KBM-7 (cell line): ENCODE measurements around the gene RAB14.
"Not testable (repeated sequence)": the region's sequence is repeated elsewhere in the genome, so short reads cannot be mapped to it uniquely, and the experiment has no call there.

Experiments used
- DNase-seq: peaks from one replicate; pipeline ENCODE4 v3.0.0-alpha.2; 2015
- in situ Hi-C: fragments of 300-500 bp; cut with MboI; formaldehyde crosslinking; loops from 2 replicates; pipeline ENCODE4 v1.14.3; 2020; ENCODE audit warnings: low sequenced_read_pairs, low pct_unique_long_range_greater_than_20kb, mixed read lengths

The RAB14 gene

DNA sequence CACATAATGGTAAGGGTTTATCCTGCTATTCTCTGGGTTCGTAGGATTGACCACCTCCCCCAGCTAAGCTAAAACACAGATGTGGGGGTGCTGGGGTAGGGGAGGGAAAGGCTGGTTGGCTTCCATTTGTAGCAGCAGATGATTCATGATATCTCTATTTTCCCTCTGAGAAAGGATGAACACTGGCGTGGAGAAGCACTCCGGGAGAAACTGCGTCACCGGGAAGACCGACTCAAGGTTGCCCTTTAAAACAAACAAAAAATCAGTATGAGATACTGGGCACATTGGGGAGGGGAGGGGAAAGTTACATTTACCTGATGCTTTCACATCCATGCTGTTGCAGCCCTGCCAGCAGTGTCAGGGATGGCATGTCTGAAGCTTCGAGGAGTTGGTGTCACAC, 28.2 kb downstream of the RAB14 start:
- in situ Hi-C loops = no loop called here
- DNase-seq = no peak

DNA sequence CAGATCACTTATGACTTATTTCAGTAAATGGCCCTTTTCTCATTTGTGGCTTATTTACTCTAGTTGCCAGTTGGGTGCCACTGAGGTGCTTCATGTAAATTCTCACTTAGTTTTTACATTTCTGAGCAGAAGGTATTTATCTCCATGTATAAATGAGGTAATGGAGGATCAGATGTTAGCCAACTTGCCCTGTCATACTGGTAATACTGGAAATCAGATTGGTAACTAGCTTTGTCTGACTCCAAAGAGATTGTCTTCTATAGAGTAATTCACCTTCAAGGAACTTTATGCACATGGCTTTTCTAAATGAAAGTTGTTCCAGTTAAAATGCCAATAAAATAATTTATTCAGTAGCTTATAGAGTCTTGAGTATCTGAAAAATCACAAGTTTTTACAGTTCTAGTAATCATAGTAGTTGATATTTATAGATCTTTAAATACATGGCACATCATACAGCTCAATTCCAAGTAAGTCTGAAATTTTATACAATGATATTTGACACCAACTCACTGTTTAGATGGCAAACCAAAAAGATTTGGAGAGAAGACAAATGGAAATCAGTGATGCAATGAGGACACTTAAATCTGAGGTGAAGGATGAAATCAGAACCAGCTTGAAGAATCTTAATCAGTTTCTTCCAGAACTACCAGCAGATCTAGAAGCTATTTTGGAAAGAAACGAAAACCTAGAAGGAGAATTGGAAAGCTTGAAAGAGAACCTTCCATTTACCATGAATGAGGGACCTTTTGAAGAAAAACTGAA, 28.8 kb downstream of the RAB14 start:
- in situ Hi-C loops = no loop called here
- DNase-seq = no peak

DNA sequence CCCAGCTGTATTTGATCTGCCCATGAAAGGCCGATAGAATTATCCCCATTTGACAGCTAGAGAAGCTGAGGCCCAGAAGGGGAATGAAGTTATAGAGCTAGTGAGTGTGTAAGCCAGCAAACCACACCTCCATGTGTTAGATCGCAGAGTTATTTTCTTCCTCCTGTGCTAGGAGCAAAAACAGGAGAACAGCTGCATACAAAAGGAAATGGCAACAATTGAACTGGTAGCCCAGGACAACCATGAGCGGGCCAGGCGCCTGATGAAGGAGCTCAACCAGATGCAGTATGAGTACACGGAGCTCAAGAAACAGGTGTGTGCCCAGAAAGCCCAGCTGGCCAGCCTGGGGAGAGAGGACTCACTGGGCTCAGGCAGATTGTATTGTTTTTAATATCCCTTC, 30.4 kb downstream of the RAB14 start:
- in situ Hi-C loops = no loop called here
- DNase-seq = no peak

DNA sequence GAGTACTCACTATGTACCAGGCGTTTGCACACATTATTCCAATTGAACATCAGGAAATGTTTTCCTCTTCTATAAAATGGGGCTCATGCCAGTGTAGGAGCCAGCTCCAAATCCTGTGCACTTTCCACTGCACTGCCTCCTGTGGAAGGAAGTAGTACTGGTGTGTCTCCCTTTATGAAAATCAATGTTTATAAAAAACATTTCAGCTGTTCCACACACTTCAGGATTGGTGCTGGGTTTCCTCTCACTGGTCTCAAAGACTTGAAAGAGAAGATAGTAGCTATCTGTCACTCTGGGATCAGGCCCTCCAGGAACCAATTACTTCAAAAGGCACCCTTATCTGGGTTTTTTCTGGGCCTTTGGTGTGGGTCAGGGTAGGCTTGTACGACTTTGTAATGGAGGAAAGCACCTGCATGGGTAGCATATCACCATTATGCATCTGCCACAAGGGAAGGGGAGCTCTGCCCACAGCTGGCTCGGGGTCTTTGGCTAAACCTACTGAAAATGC, 32.5 kb downstream of the RAB14 start:
- no peak for DNase-seq
- in situ Hi-C loops = no loop called here

DNA sequence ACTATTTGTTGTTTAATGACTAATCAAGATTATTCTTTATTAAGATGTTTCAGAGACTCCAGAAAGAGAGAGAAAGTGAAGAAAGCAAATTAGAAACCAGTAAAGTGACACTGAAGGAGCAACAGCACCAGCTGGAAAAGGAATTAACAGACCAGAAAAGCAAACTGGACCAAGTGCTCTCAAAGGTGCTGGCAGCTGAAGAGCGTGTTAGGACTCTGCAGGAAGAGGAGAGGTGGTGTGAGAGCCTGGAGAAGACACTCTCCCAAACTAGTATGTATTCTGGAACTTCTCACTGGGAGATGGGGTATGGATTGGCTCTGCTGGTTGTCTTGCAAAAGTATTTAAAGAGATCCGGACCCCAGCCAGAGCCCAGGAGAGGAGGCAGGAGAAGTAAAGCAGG, 33.6 kb downstream of the RAB14 start:
- in situ Hi-C loops = no loop called here
- DNase-seq = no peak

DNA sequence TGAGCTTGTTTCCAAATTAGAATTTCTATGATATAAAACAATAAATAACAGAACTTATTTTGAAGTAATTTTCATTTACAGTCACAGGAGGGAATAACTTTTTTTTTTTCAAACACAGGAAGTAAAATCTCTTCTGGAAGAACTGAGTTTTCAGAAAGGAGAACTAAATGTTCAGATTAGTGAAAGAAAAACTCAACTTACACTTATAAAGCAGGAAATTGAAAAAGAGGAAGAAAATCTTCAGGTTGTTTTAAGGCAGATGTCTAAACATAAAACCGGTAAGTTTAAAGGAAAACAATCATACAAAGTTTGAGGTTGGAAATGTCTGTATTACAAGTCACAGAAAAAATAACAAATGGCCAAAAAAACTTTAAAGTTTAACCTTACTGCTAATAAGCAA, 41.6 kb downstream of the RAB14 start:
- in situ Hi-C loops = no loop called here
- peak; percentile 86 for DNase-seq

DNA sequence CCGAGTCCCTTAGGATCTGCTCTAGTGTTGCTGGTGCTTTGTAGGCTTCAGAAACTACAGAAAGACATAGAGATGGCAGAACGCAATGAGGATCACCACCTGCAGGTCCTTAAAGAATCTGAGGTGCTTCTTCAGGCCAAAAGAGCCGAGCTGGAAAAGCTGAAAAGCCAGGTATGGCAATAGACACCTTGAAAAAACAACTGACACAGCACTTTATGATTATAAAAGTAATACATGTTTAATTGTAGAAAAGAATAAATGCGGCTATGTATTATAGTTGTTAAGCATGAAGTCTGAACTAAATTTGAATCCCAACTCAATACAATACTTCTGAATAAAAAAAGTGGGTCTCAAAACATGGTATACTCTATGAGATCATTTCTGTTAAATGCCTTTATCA, 43.7 kb downstream of the RAB14 start:
- in situ Hi-C loops = no loop called here
- DNase-seq = no peak

DNA sequence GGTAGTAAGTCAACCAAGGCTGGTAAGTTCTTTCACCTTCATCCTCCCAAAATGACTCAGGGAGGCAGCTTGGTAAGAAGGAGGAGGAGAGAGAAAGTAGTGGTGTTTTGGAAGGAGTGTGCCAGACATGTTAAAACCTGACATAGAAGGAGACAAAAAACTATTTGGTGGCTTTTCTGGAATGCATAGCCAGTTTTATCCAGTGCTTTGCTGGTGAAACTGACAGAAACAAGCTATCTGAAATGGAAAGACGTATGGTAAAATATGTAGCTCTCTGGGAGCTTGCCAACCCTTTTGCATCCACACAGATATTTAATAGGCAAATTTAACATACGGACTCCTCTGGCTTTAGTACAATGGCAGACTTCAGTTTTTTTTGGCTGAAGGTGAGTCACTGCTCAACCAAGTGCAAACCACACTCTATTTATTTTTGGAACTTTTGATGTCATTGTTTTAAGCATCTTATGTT, 45.4 kb downstream of the RAB14 start:
- in situ Hi-C loops = no loop called here
- DNase-seq = peak; percentile 43

DNA sequence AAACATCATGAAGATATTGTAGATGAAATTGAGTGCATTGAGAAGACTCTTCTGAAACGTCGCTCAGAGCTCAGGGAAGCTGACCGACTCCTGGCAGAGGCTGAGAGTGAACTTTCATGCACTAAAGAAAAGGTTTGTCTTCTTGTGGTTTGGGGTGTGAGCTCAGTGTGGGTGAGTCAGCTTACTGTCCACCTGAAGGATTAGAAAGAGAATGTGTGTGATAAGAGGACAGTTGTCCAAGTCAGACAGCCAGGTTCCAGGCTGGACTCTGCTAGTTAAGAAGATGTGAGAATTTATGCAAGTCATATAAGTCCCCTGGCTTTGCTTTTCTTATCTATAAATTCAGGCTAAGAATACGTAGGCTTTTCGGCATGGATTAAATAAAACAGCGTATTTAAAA, 46.9 kb downstream of the RAB14 start:
- in situ Hi-C loops = no loop called here
- DNase-seq = no peak

DNA sequence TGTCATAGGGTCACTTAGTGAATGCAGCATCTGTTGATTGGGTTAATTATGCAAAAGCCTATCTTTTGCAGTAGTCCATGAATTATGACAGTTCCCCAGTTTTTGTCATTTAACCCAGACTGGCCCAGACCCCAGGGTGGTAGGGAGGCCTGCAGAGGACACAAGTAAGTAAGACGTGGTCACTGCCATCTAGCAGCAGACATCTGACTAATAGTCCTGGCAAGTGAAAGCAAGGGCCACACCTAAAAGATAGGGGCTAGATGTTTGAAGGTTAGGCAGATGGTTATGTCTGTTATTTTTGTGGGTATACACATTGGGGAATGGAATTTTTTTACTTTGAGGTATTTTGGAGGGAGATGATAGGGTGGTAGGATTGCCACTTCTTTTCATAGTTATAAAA, 48.0 kb downstream of the RAB14 start:
- in situ Hi-C loops = no loop called here
- no peak for DNase-seq

DNA sequence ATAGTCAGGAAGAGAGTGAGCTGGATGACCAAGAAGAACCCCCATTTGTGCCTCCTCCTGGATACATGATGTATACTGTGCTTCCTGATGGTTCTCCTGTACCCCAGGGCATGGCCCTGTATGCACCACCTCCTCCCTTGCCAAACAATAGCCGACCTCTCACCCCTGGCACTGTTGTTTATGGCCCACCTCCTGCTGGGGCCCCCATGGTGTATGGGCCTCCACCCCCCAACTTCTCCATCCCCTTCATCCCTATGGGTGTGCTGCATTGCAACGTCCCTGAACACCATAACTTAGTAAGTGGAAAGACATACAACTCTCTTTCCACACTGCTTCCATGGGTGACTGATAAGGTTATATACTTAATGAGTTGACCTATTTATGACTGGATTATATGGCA, 51.5 kb downstream of the RAB14 start:
- in situ Hi-C loops = no loop called here

DNA sequence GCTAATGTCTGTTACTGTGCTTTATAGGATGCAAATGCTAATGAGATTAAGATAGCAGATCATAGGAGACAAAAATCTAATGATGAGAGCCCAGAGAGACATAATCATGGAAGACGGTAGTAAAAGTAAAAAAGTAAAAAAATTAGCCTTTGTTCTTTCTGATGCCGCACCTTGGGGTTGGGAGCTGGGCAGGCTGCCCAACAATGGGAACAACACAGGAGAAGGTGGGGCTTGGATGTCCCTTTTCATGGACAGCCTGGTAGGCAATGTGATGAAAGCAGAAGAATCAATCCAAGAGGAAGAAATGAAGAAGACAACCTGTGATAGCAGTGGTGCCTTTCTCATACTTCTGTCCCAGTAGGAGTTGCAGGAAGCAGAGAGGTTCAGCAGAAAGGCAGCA, 57.2 kb downstream of the RAB14 start:
- DNase-seq = no peak
- in situ Hi-C loops = no loop called here

More for the DNA sequence above, 51.5 kb downstream of the RAB14 start:
- no peak for DNase-seq

DNA sequence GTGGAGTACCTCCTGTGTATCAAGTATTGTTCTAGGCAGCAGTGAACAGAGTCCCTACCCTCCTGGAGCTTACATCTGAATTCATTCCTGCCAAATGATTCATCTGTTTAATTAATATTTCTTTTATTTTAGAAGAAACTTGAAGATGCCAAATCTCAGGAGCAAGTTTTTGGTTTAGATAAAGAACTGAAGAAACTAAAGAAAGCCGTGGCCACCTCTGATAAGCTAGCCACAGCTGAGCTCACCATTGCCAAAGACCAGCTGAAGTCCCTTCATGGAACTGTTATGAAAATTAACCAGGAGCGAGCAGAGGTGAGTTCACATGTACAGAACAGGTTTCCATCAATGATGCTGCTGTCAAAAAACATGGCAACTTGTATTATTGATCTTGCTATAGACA, 57.9 kb downstream of the RAB14 start:
- no peak for DNase-seq
- in situ Hi-C loops = no loop called here

DNA sequence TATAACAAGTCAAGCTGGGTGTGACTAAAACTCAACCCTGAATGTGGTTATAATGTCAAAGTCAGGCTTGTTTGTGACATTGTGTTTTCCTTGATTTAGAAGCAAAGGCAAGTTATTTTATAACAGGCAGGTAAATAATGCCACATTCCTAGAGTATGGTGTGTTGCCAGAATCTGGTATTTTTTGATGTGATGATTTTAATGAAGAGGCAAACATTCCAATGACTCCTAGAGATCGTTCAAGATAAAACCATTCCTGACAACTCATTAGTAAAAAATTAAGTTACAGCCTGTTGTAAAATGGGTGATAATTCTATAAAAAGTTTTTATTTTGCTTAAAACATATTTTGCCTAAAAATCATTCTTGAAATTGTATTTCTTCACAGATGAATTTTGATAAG, 60.0 kb downstream of the RAB14 start:
- in situ Hi-C loops = no loop called here
- no peak for DNase-seq

DNA sequence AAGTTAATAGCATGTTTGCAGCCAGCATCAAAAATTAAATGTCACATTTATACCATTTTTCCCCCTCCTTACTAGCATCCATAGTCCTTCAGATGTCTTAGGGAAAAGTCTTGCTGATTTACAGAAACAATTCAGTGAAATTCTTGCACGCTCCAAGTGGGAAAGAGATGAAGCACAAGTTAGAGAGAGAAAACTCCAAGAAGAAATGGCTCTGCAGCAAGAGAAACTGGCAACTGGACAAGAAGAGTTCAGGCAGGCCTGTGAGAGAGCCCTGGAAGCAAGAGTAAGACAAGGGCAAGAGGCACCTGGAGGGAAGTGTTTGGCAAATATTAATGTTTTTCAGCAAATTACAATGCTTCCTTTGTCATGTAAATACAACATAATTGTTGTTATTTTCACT, 60.4 kb downstream of the RAB14 start:
- in situ Hi-C loops = no loop called here

DNA sequence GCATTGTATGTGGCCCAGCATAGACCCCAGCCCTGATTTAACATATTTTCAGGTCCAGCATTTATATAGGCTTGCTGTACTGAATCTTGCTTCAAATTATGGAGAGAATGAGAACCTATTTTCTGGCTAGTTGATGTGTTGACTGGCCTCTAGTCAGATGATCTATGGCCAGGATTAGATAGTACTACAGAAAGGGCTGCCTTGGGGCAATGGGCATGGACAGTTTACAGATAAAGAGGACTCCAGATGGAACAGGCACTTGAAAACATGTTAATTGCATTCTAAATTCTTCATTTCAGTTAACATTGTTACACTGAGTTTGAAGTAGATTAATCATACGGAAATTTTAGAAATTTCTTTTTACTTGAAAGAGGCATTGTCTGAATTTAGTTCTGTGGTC, 61.5 kb downstream of the RAB14 start:
- no peak for DNase-seq
- in situ Hi-C loops = no loop called here

More for the DNA sequence above, 60.4 kb downstream of the RAB14 start:
- no peak for DNase-seq

DNA sequence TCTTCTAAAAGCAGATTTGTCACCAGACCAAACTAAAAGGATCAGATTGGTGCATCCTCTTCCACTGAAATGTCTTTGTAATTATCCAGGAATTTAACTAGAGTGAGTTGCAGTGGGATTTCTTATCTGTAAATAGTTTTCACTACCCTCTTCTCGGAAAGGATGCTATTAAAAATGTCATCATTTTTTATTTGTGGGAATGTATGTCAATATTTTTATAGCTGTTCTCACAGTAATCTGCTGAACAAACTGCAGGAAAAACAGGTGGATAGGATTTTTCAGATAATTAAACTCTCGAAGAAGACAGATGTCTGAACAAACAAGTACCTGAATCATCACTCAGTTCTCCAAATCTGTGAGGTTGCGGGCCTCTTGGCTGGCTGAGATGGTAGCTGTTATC, 62.7 kb downstream of the RAB14 start:
- in situ Hi-C loops = no loop called here
- DNase-seq = no peak

DNA sequence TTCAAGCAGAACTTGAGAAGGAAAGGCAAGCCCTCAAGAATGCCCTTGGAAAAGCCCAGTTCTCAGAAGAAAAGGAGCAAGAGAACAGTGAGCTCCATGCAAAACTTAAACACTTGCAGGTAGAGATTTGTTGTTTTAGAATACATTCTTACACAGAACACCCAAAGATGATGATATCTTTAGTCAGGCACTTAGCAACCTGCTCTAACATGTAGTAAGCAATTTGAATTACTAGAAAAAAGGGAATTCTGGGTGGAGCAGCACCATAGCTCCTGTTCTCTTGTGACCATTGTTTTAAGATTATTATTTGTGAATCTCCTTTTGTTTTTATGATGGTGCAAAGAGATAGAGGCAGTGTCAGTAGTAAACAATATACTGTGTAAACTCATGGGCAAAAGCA, 63.1 kb downstream of the RAB14 start:
- no peak for DNase-seq
- in situ Hi-C loops = no loop called here

DNA sequence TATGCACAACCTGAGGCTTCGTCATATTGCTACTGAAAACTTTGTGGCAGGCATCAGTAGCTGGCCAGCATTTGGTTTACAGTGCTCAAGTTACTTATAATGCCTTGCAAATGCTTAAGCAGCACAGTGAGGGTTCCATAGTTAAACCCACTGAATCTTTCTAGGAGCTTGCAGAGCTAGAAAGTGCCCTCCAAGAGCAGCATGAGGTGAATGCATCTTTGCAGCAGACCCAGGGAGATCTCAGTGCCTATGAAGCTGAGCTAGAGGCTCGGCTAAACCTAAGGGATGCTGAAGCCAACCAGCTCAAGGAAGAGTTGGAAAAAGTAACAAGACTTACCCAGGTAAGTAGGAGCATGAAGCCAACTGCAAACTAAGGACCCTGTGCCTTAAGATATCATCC, 66.0 kb downstream of the RAB14 start:
- no peak for DNase-seq
- in situ Hi-C loops = no loop called here

DNA sequence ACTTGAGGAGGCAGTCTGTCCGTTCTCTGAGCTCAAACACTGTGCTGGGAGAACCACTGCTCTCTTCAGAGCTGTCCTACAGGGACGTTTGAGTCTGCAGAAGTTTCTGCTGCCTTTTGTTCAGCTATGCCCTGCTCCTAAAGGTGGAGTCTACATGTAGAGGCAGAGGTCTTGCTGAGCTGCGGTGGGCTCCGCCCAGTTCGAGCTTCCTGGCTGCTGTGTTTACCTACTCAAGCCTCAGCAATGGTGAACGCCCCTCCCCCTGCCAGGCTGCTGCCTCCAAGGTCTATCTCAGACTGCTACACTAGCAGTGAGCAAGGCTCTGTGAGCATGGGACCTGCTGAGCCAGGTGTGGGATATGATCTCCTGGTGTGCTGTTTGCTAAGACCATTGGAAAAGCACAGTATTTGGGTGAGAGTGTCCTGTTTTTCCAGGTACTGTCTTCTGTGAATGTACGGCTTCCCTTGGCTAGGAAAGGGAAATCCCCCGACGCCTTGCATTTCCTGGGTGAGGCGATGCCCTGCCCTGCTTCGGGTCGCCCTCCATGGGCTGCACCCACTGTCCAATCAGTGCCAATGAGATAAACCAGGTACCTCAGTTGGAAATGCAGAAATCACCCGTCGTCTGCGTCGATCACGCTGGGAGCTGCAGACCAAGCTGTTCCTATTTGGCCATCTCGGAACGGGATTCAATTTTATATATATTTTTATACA, 68.4 kb downstream of the RAB14 start:
- in situ Hi-C loops = no loop called here
- DNase-seq = no peak

DNA sequence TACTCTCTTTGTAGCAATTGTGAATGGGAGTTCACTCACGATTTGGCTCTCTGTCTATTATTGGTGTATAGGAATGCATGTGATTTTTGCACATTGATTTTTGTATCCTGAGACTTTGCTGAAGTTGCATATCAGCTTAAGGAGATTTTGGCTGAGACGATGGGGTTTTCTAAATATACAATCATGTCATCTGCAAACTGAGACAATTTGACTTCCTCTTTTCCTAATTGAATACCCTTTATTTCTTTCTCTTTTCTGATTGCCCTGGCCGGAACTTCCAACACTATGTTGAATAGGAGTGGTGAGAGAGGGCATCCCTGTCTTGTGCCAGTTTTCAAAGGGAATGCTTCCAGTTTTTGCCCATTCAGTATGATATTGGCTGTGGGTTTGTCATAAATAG, 72.3 kb downstream of the RAB14 start:
- DNase-seq, in situ Hi-C loops: not testable (repeated sequence)
